Hematopoietic multipotent progenitor cell treated with erythropoietin and hydrocortisone succinate and interleukin-3 and kit ligand, for 8 days (in vitro differentiated cells): ENCODE data around the gene RPL18A.

Source experiments
- DNase-seq: peaks from one replicate; pipeline ENCODE4 v3.0.0-alpha.2; 2015

RPL18A gene

GRCh38 chr19:17859533-17860330, at the start of gene RPL18A:
TSS of gene RPL18A (plus strand) at chr19:17859910. CDS start at chr19:17859957, 47 bp downstream.
- DNase-seq = peak; percentile 100

GRCh38 chr19:17811103-17811502, 48.6 kb upstream of the RPL18A start:
- DNase-seq = no peak

GRCh38 chr19:17811681-17812080, 48.0 kb upstream of the RPL18A start:
- DNase-seq = no peak

DNA sequence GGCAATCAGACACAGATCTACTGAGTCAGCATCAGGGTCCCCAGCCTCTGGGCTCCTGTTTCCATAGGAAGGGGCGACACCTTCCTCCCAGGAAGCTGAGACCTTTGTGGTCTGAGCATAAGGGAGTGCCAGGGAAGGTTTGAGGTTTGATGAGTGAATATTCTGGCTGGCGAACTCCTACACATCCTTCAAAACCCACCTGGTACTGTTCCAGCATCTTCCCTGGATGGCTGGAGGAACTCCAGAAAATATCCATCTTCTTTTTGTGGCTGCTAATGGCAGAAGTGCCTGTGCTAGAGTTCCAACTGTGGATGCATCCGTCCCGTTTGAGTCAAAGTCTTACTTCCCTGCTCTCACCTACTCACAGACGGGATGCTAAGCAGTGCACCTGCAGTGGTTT, 47.6 kb upstream of the RPL18A start:
- DNase-seq = no peak

DNA sequence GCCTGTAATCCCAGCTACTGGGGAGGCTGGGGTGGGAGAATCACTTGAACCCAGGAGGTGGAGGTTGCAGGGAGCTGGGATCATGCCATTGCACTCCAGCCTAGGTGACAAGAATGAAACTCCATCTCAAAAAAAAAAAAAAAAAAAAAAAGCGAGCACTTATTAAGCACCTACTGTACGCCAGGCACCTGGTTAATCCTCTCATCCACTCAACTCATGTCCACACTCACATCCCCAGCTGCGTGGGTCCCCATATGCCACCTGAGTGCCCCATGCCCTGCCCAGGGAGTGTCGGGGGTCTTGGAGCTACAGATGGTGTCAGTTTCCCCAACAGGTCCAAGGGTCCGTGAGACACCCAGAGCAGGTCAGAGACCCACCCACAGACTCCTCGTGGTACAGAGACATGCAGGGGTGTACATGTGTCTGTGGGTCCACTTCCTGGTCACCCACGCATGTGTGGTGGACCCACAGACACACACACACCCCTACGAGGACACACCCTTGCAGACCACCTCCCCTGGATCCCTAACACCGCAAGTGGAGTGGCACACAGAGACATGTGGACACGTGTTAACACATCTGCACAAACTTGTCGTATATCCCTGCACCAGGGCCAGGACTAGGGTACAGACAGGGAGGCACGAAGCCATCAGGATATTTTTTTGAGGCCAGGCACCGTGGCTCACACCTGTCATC, 41.9 kb upstream of the RPL18A start:
- DNase-seq = no peak

DNA sequence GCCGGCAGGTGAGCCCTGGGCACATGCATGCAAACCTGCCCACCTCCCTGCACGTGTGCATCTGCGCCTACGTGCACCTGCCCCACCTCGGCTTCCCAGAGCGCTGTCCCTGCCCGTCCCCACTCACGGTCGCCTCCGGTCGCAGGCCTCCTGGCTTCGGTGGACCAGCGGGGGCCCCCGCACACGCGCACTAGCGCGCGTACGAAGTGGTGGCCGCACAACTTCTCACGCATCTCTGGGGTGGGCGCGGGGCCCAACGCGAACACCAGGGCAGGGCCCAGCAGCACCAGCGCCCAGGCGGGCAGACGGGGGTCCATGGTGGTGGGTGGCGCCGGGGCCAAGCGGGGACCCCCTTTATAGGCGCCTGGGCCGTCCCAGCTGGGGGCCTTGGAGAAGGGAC, 38.5 kb upstream of the RPL18A start, which contains the start of gene INSL3:
Gene INSL3 (minus strand): TSS at position 330 of the 400 bp plus-strand sequence. CDS start 13 bp downstream, at position 317.
- no peak for DNase-seq

DNA sequence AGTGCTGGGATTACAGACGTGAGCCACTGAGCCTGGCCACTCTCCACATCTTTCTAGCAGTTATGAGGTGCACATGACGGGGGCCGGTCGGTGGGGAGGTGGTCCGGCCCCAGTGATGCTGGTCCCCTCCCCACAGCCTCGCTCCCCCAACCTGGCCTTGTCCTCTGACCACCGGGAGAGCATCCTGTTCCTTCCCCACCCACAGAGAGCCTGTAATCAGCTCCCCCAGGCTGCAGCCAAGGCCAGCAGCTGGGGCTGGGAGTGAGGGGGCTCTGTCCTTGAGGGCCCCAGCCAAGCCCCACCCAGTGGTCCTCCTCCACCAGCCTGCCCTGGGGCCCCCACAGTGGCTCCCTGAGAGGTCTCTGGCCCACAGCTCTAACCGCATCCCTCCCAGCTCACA, 35.4 kb upstream of the RPL18A start:
- no peak for DNase-seq

DNA sequence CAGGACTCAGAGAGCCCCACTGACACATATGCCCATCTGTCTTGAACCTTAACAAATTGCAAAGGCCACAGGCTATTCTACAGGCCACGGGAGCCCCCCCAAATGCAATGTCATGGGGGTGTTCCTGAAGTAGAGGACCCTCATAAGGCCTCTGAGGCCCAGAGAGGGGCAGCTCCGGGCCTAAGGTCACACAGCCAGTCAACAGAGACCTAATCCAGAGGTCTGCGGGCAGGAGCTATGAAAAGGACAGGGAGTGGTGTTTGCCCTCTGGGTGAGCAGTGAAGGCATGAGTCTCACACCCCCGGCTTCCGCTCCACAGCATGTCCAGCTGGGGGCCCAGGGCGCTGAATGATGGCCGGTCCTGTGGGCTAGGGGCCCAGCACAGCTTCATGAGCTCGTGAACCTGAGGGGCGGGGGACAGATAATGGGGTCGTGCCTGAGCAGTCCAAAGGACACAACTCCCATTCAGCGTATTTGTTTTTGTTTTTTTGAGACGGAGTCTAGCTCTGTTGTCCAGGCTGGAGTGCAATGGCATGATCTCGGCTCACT, 33.1 kb upstream of the RPL18A start:
- no peak for DNase-seq

GRCh38 chr19:17829855-17830566, 29.7 kb upstream of the RPL18A start:
- DNase-seq = no peak

DNA sequence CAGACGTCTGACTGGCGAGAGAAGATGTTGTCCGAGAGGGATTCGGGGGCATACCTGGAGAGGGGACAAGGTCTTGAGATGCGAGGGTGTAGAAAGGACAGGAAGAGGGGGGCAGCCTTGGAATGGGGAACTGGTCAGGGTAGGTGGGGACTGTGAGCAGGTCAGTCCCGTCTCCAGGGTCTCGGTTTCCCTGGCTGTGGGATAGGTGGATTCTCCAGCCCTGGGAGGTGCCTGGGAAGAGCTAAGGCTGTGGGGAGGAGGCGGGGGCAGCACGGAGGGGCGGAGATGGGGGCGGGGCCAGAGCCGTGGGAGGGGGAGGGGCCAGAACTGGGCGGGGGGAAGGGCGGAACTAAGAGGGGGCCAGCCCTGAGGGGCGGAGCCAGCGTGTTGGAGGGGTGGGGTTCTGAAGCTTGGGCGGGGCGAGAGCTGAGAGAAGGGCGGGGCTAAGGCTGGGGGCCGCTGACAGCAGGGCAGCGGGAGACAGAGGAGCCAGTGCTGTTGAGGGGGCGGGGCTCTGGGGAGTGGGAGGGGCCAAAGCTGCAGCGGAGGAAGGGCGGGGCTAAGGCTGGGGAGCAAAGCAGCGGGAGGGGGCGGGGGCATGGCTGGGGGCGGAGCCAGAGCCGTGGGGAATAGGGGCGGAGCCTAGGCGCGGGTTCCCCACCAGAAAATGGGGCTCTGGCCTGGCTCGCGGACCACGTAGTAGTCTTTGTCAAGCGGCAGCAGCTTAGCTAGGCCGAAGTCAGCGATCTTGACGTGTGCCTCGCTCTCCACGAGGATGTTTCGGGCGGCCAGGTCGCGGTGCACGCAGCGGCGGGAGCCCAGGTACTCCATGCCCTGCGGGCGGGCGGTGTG, 28.9 kb upstream of the RPL18A start:
- no peak for DNase-seq

DNA sequence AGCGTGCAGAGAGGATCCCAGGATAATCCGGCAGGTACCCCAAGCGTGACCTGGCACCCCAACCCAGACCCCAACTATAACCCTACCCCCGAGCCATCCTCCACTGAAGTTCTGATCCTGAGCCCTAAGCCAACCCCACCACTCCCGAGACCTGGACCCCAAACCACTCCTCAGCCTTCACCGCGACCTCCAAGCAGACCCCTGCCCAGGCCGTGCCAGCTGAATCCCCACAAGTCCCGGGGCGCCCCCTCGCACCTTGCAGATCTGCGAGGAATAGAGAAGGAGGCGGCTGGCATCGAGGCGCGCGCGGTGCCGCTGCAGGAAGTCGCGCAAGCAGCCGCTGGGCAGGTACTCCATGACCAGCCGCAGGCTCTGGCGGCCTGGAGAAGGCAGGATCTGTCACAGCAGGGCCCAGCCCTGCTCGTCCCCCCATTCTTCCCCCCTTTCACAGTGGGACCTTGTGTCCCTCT, 28.3 kb upstream of the RPL18A start:
- no peak for DNase-seq

GRCh38 chr19:17832443-17833208, 27.1 kb upstream of the RPL18A start:
- no peak for DNase-seq

- no peak for DNase-seq
Measured at GRCh38 chr19:17834350-17835181, 25.1 kb upstream of the RPL18A start.

DNA sequence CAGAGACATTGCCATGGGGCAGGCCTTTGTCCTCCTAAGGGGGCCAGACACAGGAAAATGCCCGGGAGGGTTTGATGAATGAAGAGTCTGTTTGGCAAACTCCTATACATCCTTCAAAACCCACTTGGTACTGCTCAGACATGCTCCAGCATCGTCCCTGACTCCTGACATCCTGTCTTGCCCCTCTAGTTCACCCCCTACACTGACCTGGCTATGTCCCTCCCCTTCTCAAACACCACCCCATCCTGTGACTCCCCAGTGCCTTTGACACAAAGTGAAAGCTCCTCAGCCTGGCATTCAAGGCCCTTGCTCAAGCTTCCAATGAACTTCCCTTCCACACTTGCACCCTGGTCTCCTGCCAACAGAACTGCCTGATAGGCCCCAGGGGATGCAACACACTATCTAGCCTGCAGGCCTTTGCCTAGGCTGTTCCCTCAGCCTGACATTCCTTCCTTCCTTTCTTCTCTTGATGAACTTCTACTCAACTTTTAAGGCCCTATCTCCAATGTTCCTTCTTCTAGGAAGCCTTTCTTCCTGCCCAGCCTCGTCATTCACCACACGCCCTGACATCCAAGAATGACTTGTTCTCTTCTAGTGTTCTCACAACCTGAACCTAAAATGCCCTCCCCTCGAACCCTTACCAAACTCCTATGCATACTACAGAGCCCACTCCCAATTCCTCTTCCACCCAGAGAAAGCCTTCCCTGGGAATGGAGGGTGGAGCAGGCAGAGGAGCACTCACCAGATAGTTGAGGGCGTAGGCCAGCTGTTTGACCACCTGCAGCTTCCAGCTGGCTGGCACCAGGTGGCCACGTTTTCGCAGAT, 24.3 kb upstream of the RPL18A start:
- DNase-seq = no peak

DNA sequence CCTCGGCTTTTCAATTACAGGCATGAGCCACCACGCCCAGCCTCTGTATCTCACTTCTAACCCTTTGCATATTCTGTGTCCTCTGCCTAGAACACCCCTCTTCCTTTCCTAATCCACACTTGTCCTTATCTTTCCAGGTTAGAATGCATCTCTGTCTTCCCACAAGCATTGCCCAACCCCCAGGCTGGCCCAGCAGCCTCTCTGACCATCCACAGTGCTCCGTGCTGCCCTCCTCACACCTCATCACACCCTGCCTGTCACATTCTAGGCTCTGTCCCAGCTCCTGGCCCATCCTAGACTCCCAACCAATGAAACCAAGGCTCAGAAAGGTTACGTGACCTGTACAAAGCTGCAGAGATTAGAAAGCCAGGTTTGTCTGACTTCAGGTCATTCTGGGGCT, 23.2 kb upstream of the RPL18A start:
- DNase-seq = no peak

DNA sequence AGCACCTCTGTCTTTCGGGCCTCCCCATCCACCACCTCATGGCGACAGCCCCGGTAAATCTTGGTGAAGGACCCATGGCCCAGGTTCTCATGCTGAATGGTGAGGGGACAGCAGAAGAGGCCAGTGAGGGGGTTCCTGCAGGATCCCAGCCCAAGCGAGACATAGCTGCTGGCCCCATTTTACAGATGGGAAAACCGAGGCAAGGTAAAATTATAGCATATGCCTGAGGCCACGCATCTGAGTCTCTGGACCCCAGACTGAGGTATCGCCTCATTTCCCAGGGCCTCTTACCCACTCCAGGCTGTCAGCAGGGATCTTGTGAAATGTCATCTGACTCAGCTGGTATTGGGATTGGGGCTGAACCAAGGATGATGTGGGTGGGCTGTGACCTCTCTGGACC, 21.7 kb upstream of the RPL18A start:
- DNase-seq = no peak

GRCh38 chr19:17840019-17840418, 19.7 kb upstream of the RPL18A start:
- DNase-seq = no peak

DNA sequence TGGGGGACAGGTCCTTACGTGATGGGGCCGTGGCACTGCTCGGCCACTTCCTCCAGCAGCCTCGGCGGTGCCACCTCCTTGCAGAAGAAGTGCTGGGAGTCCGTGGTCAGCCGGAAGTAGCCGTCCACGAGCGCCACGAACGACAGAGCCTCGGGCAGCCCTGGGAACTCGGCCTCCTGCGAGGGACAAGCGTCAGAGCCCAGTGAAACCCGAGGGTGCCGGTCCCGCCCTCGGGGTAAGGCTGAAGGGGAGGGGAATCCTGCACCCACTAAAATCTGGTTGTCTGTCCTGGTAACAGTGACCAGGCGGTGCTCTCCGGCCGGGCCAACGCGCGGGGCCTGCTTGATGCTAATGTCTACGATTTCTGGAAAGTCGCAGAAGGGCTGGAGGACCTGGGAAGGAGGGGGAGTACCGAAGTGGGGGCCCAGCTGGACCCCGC, 18.3 kb upstream of the RPL18A start:
- DNase-seq = no peak
